ENCODE measurements around the gene ITCH.
"Not testable (repeated sequence)": the region's sequence is repeated elsewhere in the genome, so short reads cannot be mapped to it uniquely, and the experiment has no call there.

Gene ITCH
- total RNA-seq: 34.4 to 93.5 (median 63.9) reads per million in 17 experiments

DNA sequence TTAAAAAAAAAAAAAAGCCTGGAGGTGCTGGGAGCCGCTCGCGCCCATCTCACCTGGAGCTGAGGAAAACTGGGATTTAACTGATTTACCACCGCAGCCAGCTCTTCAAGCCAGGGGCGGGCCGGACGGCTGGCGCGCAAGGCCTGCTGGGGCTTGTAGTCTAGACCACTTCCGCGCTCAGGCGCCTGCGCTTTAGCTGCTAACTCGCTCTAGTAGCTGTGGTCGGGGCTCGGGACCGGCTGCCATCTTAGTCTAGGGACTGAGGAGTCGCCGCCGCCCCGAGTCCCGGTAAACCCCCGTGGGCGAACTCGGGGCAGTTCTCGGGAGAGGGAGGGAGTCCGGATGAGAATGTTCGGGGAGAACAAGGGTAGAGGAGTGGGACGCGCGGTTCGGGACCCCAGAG is at the start of gene ITCH:
TSS of gene ITCH (plus strand) at position 212 of the 403 bp plus-strand sequence. CDS start 30,539 bp downstream, outside the sequence.
- peak; percentile 96 to 98 (median 98) for DNase-seq

GRCh38 chr20:34315236-34315635 is 47.8 kb upstream of the ITCH start:
- DNase-seq: no peak

DNA sequence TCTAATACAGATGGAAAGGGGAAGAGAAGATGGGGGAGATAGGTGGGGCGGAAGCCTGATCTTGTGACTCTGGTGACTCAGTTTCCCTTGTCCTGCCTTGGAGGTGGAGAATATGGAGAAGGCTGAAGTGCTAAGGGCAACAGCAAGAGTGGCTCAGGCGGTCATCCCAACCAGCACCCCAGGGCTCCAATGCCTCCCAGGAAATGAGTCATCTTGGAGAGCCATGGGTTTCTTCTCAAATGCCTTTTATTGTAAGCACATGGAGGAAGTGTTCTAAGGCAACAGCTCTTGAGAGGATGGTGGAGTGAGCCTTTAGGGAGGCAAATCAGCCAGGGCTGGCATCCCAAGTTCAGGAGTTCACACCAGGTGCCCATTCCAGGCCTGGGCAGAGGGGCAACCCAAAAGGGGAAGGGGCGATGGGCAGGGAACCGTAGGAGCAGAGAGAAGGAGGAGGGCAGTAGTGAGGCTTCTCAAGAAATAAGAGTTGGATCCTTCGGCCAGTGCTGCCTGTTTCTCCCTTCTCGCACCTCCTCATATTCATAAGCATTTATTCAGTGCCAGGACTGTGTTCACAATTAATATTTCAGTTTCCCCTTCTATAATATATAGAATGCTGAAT is 46.8 kb upstream of the ITCH start:
- DNase-seq: peak; percentile 52 to 74 (median 72)

DNA sequence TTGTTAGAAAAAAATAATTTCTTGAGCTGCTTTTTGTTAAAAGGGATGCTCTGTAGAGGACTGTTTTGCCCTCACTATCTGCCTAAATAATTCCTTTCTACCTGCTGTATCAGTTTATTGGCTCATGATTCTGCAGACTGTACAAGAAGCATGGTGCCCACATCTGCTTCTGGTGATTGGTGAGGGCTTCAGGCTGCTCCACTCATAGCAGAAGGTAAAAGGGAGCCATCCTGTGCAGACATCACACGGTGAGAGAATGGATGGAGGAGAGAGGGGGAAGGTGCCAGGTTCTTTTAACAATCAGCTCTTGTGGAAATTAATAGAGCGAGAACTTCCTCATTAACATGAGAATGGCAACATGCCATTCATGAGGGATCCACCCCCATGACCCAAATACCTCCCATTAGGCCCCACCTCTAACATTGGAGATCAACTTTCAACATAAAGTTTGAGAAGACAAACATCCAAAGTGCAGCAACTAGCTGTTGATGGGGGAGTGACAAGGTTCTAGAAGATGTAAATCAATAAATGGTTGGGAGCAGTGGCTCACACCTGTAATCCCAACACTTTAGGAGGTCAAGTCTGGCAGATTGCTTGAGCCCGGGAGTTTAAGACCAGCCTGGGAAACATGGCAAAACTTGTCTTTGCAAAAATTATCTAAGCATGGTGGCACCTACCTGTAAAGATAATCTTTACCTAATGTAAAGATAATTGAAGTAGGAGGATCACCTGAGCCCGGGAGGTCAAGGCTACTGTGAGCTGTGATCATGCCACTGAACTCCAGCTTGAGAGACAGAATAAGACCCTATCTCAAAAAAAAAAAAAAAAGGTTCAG is 44.2 kb upstream of the ITCH start:
- DNase-seq: no peak

DNA sequence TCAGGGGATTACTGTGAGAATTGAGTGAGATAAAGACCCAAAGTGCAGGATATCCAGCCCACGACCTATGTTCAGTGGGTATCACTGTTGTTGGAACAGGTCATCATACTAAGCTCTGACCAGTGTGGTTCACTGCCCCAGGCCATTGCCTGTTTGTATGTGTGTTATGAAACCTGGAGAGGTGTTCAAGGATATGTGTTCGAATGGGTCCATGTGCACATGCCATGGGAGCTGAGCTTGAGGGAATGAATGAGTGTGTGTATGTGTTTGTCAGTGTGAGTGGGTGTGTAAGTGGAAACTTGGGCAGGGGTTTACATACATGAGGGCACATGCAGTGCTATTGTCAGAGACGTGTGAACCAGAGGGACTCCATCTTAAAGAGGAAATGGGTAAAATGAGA is 42.2 kb upstream of the ITCH start:
- no peak for DNase-seq

DNA sequence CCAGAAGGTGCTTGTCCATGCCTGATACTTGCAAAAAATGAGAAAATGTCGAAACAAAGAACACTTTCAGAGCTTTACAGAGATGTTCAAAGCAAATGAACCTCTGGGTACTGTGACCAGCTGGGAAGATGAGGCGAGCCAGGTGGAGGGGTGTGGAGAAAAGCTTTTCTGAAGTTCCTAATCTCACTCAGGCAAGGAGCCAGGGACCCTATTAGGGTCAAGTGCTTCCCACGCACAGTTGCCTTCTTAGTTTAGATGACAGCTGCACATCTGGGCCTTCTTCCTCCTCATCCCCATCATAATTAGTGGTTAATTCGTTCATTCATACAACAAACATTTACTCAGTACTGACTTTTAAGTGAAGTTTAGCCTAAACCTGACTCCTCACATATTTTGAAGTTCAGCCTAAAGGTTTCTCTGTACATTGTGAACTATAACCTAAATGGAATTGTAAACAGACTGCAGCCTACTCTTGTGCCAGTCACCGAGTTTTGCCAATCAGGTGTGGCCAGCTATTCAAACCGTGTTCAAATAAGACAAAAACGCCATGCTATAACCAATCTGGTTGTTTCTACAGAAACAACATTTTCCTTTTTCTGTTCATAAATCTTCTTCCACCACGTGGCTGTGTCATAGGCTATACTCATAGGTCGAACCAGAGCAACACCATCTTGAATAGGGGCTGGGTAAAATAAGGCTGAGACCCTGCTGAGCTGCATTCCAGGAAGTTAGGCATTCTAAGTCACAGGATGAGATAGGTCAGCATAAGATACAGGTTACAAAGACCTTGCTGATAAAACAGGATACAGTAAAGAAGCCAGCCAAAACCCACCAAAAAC is 40.6 kb upstream of the ITCH start:
- no peak for DNase-seq

GRCh38 chr20:34324541-34324940 is 38.5 kb upstream of the ITCH start:
- no peak for DNase-seq

GRCh38 chr20:34328207-34328606 is 34.9 kb upstream of the ITCH start:
- DNase-seq: not testable (repeated sequence)

DNA sequence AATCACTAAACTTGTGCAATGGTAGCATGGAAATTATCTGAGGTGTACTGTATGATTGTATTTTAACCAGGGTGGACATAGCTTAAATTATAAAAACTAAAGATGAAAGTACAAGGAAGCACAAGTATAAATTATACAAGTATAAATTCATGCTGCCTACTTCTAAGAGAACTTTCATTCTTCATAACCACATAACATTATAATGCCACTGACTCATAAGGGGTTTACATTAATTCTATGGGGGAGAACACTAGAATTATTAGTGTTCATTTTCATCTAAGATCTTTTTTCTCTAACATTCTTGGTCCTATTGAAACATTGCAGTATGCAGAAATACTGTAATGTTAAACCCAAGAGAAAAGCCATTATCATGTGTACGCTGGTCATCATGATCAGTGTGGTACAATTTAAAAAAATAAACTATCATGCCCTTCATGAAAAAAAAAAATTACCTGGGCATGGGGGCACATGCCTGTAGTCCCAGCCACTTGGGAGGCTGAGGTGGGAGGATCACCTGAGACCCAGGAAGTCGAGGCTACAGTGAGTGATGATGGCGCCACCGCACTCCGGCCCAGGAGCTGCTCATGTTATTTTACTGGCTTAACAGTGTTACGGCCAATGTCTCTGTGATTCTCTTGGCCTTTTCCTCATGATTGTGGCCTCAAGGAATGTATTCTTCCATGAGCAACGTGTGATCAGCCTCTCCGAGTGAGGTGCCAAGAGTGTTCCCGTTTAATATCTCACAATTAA is 34.0 kb upstream of the ITCH start:
- no peak for DNase-seq

- DNase-seq: not testable (repeated sequence)
These were observed 32.1 kb upstream of the ITCH start for GRCh38 chr20:34330861-34331544.

- no peak for DNase-seq
These were observed 31.2 kb upstream of the ITCH start for GRCh38 chr20:34331838-34332237.

- DNase-seq: no peak
These were observed 30.7 kb upstream of the ITCH start for GRCh38 chr20:34332262-34332920.

- DNase-seq: no peak
These were observed 29.3 kb upstream of the ITCH start for GRCh38 chr20:34333786-34334185.

DNA sequence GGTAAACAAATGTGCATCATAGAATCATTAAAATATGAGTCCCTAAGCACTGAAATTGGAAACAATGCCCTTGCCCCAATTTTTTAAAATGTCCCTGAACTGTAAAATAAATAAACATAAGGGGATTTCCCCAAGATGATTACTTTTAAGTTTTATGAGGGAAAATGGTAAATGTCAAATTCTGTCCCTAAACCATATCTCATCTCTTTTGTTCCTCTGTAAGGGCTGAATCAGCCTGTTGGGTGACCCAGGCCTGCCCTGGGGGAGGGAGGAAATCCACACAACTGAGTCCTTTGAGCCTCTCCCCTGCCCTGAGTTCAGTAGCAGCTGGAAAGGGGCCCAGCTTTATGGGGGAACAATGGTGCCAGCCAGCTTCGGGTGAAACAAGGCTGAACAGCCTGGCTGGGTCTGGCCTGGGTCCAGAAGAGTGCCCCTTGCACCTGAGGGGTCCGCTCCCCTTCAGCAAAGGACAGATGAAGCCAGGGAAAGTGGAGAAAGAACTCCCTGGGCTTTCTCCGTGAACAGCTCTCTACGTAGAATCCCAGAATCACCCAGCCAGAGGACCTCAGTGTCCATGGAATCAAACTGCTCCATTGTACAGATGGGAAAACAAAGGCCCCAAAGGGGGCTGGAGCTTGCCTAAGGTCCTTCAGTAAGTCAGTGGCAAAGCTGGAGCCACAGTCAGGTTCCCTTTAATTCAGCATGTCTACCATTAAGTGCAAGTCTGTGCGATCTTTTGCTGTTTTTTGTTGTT is 28.2 kb upstream of the ITCH start:
- no peak for DNase-seq

- no peak for DNase-seq
These were observed 25.5 kb upstream of the ITCH start for GRCh38 chr20:34337544-34337943.

DNA sequence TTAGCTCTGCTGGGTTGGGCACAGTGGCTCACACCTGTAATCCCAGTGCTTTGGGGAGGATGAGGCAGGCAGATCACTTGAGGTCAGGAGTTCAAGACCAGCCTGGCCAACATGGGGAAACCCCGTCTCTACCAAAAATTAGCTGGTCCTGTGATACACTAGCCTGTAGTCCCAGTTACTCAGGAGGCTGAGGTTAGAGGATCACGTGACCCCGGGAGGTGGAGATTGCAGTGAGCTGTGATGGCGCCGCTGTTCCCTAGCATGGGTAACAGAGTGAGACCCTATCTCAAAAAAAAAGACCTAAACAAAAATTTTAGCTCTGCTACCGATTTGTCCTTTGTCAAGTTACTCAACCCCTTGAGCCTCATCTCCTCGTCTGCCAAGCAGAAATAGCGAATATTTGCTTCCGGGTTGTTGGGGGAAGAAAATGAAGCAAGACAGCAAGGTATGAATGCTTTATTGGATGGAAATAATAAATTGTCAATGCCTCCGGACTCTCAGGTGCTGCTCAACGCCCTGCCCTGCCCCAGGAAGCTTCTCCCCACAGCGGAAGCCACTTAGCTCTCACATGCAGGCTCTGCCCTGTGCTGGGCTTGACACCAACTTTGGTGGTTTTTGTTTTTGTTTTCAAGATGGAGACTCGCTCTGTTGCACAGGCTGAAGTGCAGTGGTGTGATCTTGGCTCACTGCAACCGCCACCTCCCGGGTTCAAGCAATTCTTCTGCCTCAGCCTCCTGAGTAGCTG is 24.9 kb upstream of the ITCH start:
- DNase-seq: no peak

GRCh38 chr20:34340726-34341125 is 22.3 kb upstream of the ITCH start:
- DNase-seq: not testable (repeated sequence)

DNA sequence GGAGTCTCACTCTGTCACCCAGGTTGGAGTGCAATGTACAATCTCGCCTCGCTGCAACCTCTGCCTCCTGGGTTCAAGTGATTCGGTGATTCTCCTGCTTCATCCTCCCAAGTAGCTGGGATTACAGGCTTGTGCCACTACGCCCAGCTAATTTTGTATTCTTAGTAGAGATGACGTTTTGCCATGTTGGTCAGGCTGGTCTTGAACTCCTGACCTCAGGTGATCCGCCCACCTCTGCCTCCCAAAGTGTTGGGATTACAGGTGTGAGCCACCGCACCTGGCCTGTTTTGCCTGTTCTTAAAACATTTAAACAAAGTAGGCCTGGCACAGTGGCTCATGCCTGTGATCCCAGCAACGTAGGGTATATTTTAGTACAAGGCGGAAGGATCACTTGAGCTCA is 21.9 kb upstream of the ITCH start:
- DNase-seq: not testable (repeated sequence)

DNA sequence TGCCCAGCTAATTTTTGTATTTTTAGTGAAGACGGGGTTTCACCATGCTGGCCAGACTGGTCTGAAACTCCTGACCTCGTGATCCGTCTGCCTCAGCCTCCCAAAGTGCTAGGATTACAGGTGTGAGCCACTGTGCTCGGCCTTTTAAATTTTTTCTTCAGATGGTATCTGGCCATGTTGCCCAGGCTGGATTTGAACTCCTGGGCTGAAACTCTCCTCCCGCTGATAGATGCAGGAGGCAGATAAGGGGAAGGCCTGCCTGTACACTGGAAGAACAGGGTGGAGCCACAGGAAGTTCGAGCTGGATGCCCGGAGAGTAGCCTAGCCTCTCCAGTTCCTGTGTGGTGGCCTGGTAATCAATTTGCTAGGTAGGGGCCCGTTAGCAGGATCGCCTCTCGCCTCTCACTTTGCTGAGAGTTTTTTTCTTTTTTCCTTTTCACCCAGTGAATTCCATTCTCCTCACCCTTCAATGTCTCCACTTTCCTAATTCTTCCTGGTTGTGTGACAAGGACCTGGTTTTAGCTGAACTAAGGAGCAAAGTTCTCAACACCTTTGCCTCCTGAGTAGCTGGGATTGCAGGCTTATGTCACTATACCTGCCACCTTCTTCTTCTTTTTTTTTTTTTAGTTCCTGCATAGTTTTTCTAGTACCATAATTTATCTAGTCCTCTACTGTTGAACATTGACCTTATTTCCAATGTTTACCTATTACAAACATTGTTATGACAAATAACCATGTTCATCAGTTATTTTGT is 19.4 kb upstream of the ITCH start:
- DNase-seq: no peak
